ENCODE results near the gene ATPAF1.

Gene ATPAF1

DNA sequence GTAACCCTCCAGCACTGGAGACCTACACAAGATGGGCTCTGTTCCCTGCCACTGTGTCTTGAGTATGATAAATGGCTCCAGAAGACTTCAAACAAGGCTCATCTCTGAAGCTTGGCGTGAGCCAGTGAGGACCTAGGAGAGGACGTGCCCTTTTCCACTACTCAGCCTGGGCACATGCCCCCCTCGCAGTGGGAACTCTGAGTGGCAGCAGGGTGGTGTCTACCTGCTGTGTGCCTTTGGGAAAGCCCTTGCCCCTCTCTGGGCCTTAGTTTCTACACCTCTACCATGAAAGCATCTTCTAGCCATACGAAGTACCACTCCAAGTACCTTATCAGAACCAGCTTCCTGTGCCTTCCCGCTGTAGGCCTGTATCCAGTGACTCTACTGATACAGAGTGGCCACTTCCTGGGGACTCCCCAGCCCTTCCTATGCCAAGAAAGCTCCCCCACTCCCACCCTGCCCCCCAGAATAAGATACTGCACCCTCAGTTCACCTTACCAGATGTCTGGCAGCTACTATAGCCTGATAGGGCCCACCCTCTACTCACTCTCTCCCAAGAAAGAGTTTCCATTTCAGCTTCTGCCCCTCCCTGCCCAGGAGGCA, 48.4 kb downstream of the ATPAF1 start:
- no peak overlapping the region for H2AK5ac ChIP-seq (ENCODE audit: low read length)
- no peaks in the 10 kb centered on the region for H3K27me3 ChIP-seq (ENCODE audit: insufficient read depth, low read length)
- WGBS (ENCODE audit: extremely low coverage, insufficient coverage, insufficient read length), result no CpG with 5 or more reads among the region's 5 CpGs
- no peak for DNase-seq
- H3K4ac ChIP-seq (ENCODE audit: low read depth, low read length), result no peak overlapping the region
- H3K79me1 ChIP-seq (ENCODE audit: low read length), result peaks cover 8% of the 10 kb centered on the region
- no peak overlapping the region for H4K12ac ChIP-seq (ENCODE audit: low read depth, low read length)
- H3K36me3 ChIP-seq (ENCODE audit: control insufficient read depth in 1 of 2, insufficient read depth in 2 of 2, low read length in 2 of 2), result no peaks in the 10 kb centered on the region
- peaks cover 4 to 5% of the 10 kb centered on the region in 2 experiments for H3K4me1 ChIP-seq (ENCODE audit: control insufficient read depth in 1 of 2, insufficient read depth in 2 of 2, low read length in 2 of 2)
- H3K14ac ChIP-seq (ENCODE audit: low read length), result no peak overlapping the region
- H3K23ac ChIP-seq (ENCODE audit: low read length), result no peak overlapping the region
- H3K9ac ChIP-seq (ENCODE audit: low read length), result no peak overlapping the region
- no peak overlapping the region for H2BK12ac ChIP-seq (ENCODE audit: low read length)
- no peak overlapping the region for H3K4me2 ChIP-seq (ENCODE audit: low read length)
- H2AFZ ChIP-seq (ENCODE audit: insufficient read depth, low read length, poor library complexity), result no peak overlapping the region
- no peak overlapping the region for H2BK120ac ChIP-seq (ENCODE audit: insufficient read depth, low read length, poor library complexity)
- no peak overlapping the region for H2BK5ac ChIP-seq (ENCODE audit: low read depth, low read length, poor library complexity)
- H4K91ac ChIP-seq (ENCODE audit: low read depth, low read length), result no peak overlapping the region
- H4K8ac ChIP-seq (ENCODE audit: low read depth, low read length), result no peak overlapping the region
- no peak overlapping the region for H3K4me3 ChIP-seq (ENCODE audit: low read depth, low read length)
- no peaks in the 10 kb centered on the region for H3K9me3 ChIP-seq (ENCODE audit: insufficient read depth, low read depth, low read length)
- H3K18ac ChIP-seq (ENCODE audit: low read length), result no peak overlapping the region
- no peak overlapping the region for H3K27ac ChIP-seq (ENCODE audit: low read depth, low read length)
- peaks cover 2% of the 10 kb centered on the region for H3K79me2 ChIP-seq (ENCODE audit: control insufficient read depth, insufficient read depth, low read length, poor library complexity)

DNA sequence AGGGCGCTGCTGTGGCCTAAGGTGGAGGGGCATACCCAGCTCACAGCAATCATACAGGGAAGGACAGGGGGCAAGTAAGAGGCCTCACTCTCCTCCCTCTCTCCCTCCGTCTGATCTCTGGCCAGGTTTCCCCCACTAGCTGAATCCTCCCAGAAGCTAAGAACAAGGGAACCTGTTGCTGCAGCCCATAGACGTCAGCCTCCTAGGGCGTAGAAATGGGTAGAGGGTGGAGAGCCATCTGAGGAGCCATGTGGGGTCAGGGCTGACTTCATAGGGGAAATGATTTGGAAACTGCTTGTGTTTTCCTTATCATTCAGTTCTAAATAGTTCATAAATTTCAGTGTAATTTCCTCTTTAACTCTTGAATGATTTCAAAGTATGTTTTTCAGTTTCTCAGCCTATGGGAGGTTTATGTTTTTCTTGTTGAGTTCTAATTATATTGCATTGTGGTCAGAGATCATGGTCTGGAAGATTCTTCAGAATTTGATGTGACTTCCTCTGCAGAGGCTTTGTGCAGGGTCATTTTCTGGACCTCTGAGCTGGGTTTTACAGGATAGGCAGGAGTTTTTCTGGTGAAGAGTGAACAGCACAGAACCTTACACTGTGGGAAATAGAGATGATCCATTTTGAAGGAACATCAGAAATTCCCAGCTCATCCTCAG, 49.3 kb downstream of the ATPAF1 start:
- H3K27ac ChIP-seq (ENCODE audit: low read depth, low read length), result no peak overlapping the region
- no peak overlapping the region for H4K91ac ChIP-seq (ENCODE audit: low read depth, low read length)
- no peak overlapping the region for H4K12ac ChIP-seq (ENCODE audit: low read depth, low read length)
- no peak overlapping the region for H4K8ac ChIP-seq (ENCODE audit: low read depth, low read length)
- H3K9me3 ChIP-seq (ENCODE audit: insufficient read depth, low read depth, low read length), result no peaks in the 10 kb centered on the region
- H3K79me2 ChIP-seq (ENCODE audit: control insufficient read depth, insufficient read depth, low read length, poor library complexity), result peaks cover 2% of the 10 kb centered on the region
- no peaks in the 10 kb centered on the region for H3K36me3 ChIP-seq (ENCODE audit: control insufficient read depth in 1 of 2, insufficient read depth in 2 of 2, low read length in 2 of 2)
- no peak overlapping the region for H2AFZ ChIP-seq (ENCODE audit: insufficient read depth, low read length, poor library complexity)
- no peak overlapping the region for H3K23ac ChIP-seq (ENCODE audit: low read length)
- H3K4me3 ChIP-seq (ENCODE audit: low read depth, low read length), result no peak overlapping the region
- no peak overlapping the region for H2BK120ac ChIP-seq (ENCODE audit: insufficient read depth, low read length, poor library complexity)
- no peak overlapping the region for H3K14ac ChIP-seq (ENCODE audit: low read length)
- no peak overlapping the region for H2BK12ac ChIP-seq (ENCODE audit: low read length)
- peaks cover 8 to 11% of the 10 kb centered on the region in 2 experiments for H3K4me1 ChIP-seq (ENCODE audit: control insufficient read depth in 1 of 2, insufficient read depth in 2 of 2, low read length in 2 of 2)
- peaks cover 8% of the 10 kb centered on the region for H3K79me1 ChIP-seq (ENCODE audit: low read length)
- H3K18ac ChIP-seq (ENCODE audit: low read length), result no peak overlapping the region
- H3K27me3 ChIP-seq (ENCODE audit: insufficient read depth, low read length), result no peaks in the 10 kb centered on the region
- WGBS (ENCODE audit: extremely low coverage, insufficient coverage, insufficient read length), result no CpG with 5 or more reads among the region's 4 CpGs
- no peak overlapping the region for H3K4ac ChIP-seq (ENCODE audit: low read depth, low read length)
- no peak overlapping the region for H3K9ac ChIP-seq (ENCODE audit: low read length)
- H2BK5ac ChIP-seq (ENCODE audit: low read depth, low read length, poor library complexity), result no peak overlapping the region
- no peak for DNase-seq
- no peak overlapping the region for H2AK5ac ChIP-seq (ENCODE audit: low read length)
- no peak overlapping the region for H3K4me2 ChIP-seq (ENCODE audit: low read length)

GRCh38 chr1:46617833-46618232, 50.3 kb downstream of the ATPAF1 start:
- no CpG with 5 or more reads among the region's 3 CpGs for WGBS (ENCODE audit: extremely low coverage, insufficient coverage, insufficient read length)
- no peak for DNase-seq
- Histone ChIP-seq H3K23ac (ENCODE audit: low read length) (no peak overlapping the region), H3K9ac (ENCODE audit: low read length) (no peak overlapping the region), H3K4me2 (ENCODE audit: low read length) (no peak overlapping the region), H2BK12ac (ENCODE audit: low read length) (no peak overlapping the region), H3K4me3 (ENCODE audit: low read depth, low read length) (no peak overlapping the region), H4K91ac (ENCODE audit: low read depth, low read length) (no peak overlapping the region), H2AFZ (ENCODE audit: insufficient read depth, low read length, poor library complexity) (no peak overlapping the region), H3K9me3 (ENCODE audit: insufficient read depth, low read depth, low read length) (no peaks in the 10 kb centered on the region), H3K79me2 (ENCODE audit: control insufficient read depth, insufficient read depth, low read length, poor library complexity) (peaks cover 2% of the 10 kb centered on the region), H2BK120ac (ENCODE audit: insufficient read depth, low read length, poor library complexity) (no peak overlapping the region), H2BK5ac (ENCODE audit: low read depth, low read length, poor library complexity) (no peak overlapping the region), H3K27me3 (ENCODE audit: insufficient read depth, low read length) (no peaks in the 10 kb centered on the region), H3K4ac (ENCODE audit: low read depth, low read length) (no peak overlapping the region), H3K14ac (ENCODE audit: low read length) (no peak overlapping the region), H3K18ac (ENCODE audit: low read length) (no peak overlapping the region), H3K36me3 (ENCODE audit: control insufficient read depth in 1 of 2, insufficient read depth in 2 of 2, low read length in 2 of 2) (no peaks in the 10 kb centered on the region), H3K4me1 (ENCODE audit: control insufficient read depth in 1 of 2, insufficient read depth in 2 of 2, low read length in 2 of 2) (peaks cover 10 to 11% of the 10 kb centered on the region in 2 experiments), H3K79me1 (ENCODE audit: low read length) (peaks cover 8% of the 10 kb centered on the region), H2AK5ac (ENCODE audit: low read length) (no peak overlapping the region), H4K8ac (ENCODE audit: low read depth, low read length) (no peak overlapping the region), H4K12ac (ENCODE audit: low read depth, low read length) (no peak overlapping the region), H3K27ac (ENCODE audit: low read depth, low read length) (no peak overlapping the region)

DNA sequence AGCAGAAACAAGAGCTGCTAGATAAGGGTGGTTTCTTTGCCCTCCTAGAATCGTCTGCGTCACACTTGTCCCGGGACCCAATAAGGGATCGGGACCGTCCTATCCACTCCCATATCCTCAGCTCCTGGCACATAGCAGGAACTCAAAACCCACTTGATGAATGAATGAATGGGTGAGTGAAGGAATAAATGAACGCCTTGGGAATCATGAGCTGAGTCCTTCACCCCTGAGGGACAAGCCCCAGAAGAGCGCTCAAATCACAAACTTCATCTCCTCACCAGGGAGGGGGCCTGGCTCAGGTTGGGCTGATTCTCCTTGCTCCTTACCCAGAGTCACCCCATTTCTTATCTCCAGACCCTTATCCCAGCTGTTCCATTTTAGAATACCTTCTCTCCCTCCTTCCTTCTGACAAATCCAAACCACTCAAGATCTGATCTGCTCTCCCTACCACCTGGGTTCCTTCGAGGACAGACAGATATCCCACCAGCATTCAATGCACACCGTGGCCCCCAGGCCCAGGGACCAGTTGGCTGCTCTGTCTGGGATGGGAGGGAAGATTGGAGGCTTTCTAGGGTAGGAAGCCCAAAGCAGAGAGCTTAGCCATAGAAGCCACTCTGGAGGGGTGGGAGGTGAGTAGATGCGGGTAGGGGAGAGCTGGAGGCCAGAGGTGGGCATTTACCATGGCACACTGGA, 50.9 kb downstream of the ATPAF1 start:
- Histone ChIP-seq H4K12ac (ENCODE audit: low read depth, low read length) (no peak overlapping the region), H3K27ac (ENCODE audit: low read depth, low read length) (no peak overlapping the region), H2BK12ac (ENCODE audit: low read length) (peak overlapping the region; percentile 51), H3K79me2 (ENCODE audit: control insufficient read depth, insufficient read depth, low read length, poor library complexity) (peaks cover 2% of the 10 kb centered on the region), H3K36me3 (ENCODE audit: control insufficient read depth in 1 of 2, insufficient read depth in 2 of 2, low read length in 2 of 2) (no peaks in the 10 kb centered on the region), H4K91ac (ENCODE audit: low read depth, low read length) (peak overlapping the region; percentile 20), H3K23ac (ENCODE audit: low read length) (no peak overlapping the region), H2AFZ (ENCODE audit: insufficient read depth, low read length, poor library complexity) (peak overlapping the region; percentile 93), H3K4me2 (ENCODE audit: low read length) (peak overlapping the region; percentile 88), H2BK5ac (ENCODE audit: low read depth, low read length, poor library complexity) (no peak overlapping the region), H2BK120ac (ENCODE audit: insufficient read depth, low read length, poor library complexity) (peak overlapping the region; percentile 78), H3K4ac (ENCODE audit: low read depth, low read length) (no peak overlapping the region), H3K27me3 (ENCODE audit: insufficient read depth, low read length) (no peaks in the 10 kb centered on the region), H3K9ac (ENCODE audit: low read length) (no peak overlapping the region), H3K9me3 (ENCODE audit: insufficient read depth, low read depth, low read length) (no peaks in the 10 kb centered on the region), H4K8ac (ENCODE audit: low read depth, low read length) (peak overlapping the region; percentile 50), H2AK5ac (ENCODE audit: low read length) (no peak overlapping the region), H3K4me1 (ENCODE audit: control insufficient read depth in 1 of 2, insufficient read depth in 2 of 2, low read length in 2 of 2) (peaks cover 10 to 11% of the 10 kb centered on the region in 2 experiments), H3K79me1 (ENCODE audit: low read length) (peaks cover 8% of the 10 kb centered on the region), H3K14ac (ENCODE audit: low read length) (no peak overlapping the region), H3K18ac (ENCODE audit: low read length) (peak overlapping the region; percentile 14), H3K4me3 (ENCODE audit: low read depth, low read length) (peak overlapping the region; percentile 83)
- DNase-seq, result peak in 1 of 2 donors; percentile 55
- WGBS (ENCODE audit: extremely low coverage, insufficient coverage, insufficient read length), result no CpG with 5 or more reads among the region's 10 CpGs
